ENCODE measurements around the gene DLD.

Gene DLD

DNA sequence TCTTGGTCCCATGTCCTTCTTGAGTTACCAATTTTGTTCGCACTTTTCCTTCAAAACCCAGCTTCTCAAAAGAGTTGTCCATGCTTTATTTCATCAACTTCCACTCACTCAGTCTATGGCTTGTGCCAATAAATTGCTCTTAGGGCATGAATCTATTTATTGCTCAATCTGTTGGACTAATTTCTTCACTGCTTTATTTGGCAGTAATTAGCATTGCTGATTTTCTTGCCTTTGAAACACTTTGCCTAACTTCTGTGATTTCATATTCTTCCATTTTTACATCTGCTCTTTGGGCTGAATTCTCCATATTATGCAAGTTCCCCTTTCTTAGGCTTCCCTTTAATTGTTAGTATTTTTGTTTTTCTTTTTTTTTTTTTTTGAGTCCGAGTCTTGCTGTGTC lies 16.8 kb downstream of the DLD start:
- H3K4me3 ChIP-seq (ENCODE audit: low read depth, low read length): no peak overlapping the region
- TF ChIP-seq, protein P1, sequence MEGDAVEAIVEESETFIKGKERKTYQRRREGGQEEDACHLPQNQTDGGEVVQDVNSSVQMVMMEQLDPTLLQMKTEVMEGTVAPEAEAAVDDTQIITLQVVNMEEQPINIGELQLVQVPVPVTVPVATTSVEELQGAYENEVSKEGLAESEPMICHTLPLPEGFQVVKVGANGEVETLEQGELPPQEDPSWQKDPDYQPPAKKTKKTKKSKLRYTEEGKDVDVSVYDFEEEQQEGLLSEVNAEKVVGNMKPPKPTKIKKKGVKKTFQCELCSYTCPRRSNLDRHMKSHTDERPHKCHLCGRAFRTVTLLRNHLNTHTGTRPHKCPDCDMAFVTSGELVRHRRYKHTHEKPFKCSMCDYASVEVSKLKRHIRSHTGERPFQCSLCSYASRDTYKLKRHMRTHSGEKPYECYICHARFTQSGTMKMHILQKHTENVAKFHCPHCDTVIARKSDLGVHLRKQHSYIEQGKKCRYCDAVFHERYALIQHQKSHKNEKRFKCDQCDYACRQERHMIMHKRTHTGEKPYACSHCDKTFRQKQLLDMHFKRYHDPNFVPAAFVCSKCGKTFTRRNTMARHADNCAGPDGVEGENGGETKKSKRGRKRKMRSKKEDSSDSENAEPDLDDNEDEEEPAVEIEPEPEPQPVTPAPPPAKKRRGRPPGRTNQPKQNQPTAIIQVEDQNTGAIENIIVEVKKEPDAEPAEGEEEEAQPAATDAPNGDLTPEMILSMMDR (IDR thresholded peaks at IDR 0.05; ENCODE audit: borderline replicate concordance, insufficient read depth, low read depth, low read length): no peak

DNA sequence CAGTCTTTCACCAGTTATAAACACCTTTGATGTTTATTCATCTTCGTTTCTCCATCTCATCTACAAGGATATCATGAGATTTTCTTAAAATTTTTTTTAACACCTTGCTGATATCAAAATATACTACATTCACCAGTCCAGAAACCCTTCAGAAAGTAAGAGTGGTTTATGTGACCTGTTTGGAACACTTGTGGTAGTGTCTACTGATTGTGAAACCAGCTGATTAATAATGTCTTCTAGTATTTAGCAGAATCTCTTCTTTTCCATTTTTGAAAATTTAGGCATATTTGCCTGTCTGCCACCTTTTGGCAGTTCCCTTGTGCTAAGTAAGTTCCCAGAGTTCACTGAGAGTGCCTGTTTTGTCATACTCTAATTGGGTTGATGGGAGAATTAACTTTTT lies 18.5 kb downstream of the DLD start:
- H3K4me3 ChIP-seq (ENCODE audit: low read depth, low read length): no peak overlapping the region
- TF ChIP-seq, protein P1 (IDR thresholded peaks at IDR 0.05; ENCODE audit: borderline replicate concordance, insufficient read depth, low read depth, low read length): no peak

DNA sequence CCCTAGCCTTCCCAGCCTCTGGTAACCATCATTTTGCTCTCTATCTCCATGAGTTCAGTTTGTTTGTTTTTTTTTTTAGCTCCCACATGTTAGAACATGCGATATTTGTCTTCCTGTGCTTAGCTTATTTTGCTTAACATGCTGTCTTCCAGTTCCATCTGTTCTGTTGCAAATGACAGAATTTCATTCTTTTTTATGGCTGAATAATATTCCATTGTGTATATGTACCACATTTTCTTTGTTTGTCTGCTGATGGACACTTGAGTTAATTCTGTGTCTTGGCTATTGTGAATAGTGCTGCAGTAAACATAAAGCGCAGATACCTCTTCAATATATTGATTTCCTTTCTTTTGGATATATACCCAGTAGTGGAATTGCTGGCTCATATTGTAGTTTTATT lies 21.0 kb downstream of the DLD start:
- H3K4me3 ChIP-seq (ENCODE audit: low read depth, low read length): no peak overlapping the region
- TF ChIP-seq, protein P1 (IDR thresholded peaks at IDR 0.05; ENCODE audit: borderline replicate concordance, insufficient read depth, low read depth, low read length): no peak

DNA sequence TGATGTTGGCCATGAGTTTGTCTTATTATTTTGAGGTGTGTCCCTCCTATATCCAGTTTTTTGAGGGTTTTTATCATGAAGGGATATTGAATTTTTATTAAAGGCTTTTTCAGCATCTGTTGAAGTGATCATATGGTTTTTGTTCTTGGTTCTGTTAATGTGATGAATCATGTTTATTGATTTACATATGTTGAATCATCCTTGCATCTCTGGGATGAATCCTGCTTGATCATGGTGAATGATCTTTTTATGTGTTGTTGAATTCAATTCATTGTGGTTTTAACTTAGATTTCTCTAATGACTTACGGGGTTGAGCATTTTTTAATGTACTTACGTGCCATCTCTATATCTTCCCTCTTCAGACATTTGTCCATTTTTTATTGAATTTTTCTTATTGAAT lies 22.9 kb downstream of the DLD start:
- TF ChIP-seq, protein P1 (IDR thresholded peaks at IDR 0.05; ENCODE audit: borderline replicate concordance, insufficient read depth, low read depth, low read length): no peak

DNA sequence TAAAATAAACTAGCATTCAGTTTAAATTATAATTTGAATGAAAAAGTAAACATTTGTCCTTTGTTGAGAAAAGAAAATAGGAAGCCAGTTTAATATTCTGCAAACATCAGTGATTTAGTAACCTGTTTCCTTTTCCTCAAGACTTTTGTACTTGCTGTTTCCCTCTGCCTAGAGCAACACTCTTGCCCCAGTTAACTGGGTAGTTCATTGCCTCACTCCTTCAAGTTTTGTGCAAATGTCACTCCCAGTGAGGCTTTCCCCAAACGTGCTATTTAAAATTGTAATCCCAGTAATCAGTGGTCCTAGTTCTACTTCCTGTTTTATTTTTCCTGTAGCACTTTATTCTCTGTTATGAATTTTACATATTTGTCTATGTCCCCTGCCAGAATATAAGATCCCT lies 23.8 kb downstream of the DLD start:
- TF ChIP-seq, protein P1 (IDR thresholded peaks at IDR 0.05; ENCODE audit: borderline replicate concordance, insufficient read depth, low read depth, low read length): no peak

More for the DNA sequence above, 22.9 kb downstream of the DLD start:
- no peak overlapping the region for H3K4me3 ChIP-seq (ENCODE audit: low read depth, low read length)

DNA sequence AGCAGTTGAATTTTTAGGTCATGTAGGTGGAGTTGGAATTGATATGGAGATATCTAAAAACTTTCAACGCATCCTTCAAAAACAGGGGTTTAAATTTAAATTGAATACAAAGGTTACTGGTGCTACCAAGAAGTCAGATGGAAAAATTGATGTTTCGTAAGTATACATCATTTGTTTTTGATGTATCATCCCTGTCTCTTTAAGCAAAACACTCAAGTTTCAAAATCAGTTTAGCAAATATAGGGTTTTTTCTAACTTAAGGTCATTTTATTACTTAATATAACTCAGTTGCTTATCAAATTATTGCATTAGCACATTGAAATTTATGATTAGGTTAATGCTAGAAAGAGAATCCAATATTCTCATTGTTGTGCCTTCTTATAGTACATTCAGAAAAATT lies 24.6 kb downstream of the DLD start:
- TF ChIP-seq, protein P1 (IDR thresholded peaks at IDR 0.05; ENCODE audit: borderline replicate concordance, insufficient read depth, low read depth, low read length): no peak
- H3K4me3 ChIP-seq (ENCODE audit: low read depth, low read length): no peak overlapping the region

More for the DNA sequence above, 23.8 kb downstream of the DLD start:
- H3K4me3 ChIP-seq (ENCODE audit: low read depth, low read length): no peak overlapping the region

DNA sequence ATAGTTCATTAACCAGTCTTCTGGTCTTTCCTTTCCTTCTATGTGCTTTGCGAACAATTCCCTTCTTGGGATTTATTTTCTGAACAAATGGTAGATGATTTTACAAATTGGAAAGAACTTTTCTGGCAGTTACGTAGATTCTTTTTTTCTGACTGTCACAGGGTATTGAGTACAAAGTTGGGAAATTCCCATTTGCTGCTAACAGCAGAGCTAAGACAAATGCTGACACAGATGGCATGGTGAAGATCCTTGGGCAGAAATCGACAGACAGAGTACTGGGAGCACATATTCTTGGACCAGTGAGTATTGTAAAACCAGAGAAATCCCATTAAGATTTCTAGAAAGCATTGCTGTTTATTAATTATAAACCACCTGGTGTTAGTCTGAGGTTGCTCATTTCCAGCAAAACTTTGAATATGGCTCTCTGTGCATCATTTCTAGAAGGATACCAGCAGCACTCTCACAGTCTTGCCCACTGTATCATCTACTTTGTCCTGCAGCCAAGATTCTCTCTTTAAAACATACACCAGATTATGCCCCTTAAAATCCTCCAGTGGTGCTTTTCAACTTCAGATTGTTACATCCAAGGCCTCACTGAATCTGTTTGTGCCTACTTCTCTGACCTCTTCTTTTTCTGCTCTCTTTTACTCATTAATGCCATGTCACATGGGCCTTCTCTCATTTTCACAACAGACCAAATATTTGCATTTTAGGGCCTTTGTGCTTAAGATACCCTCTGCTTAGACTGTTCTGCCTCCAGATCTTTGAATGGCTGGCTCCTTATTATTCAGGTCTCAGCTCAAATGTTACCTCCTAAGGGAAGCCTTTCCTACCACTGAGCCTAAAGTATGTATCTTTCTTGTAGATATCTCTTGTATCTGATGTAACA lies 27.0 kb downstream of the DLD start:
- TF ChIP-seq, protein P1 (IDR thresholded peaks at IDR 0.05; ENCODE audit: borderline replicate concordance, insufficient read depth, low read depth, low read length): no peak

More for the DNA sequence above, 27.0 kb downstream of the DLD start:
- no peak overlapping the region for H3K4me3 ChIP-seq (ENCODE audit: low read depth, low read length)

Measured in GM12875 (cell line).